Activated CD8-positive, alpha-beta T cell treated with anti-CD3 and anti-CD28 coated beads for 36 hours (primary cell): ENCODE results near the gene MRTFB. TPM values are rescaled to one million over a fixed set of nuclear protein-coding genes. Genes with fewer than 3 reads are reported as not detected.

Experiments
- ATAC-seq: fragments of 200-7000 bp; cut with Tn5 transposase; one replicate; pipeline ENCODE4 v1.10.0; 2021; ENCODE audit warnings: mild to moderate bottlenecking, moderate library complexity
- CTCF ChIA-PET: fragments of 350-600 bp; sonication (Branson Sonifier 250); formaldehyde crosslinking; loops from one replicate; lab custom pipeline; 2021; ENCODE audit warnings: antibody characterized with exemption; lab: Charles Lee
- POLR2A ChIA-PET: fragments of 350-600 bp; sonication (Branson Sonifier 250); formaldehyde crosslinking; loops from one replicate; lab custom pipeline; 2021; ENCODE audit warnings: antibody characterized with exemption; lab: Charles Lee
- DNase-seq: peaks from one replicate; pipeline ENCODE4 v3.0.0-alpha.2; 2020
- H3K27ac Mint-ChIP-seq: one replicate; pipeline ENCODE4 v1.8.0; 2021; ENCODE audit warnings: mild to moderate bottlenecking, mixed read lengths
- H3K27me3 Mint-ChIP-seq: one replicate; pipeline ENCODE4 v1.8.0; 2021; ENCODE audit warnings: mixed read lengths
- H3K36me3 Mint-ChIP-seq: one replicate; pipeline ENCODE4 v1.8.0; 2021; ENCODE audit warnings: low read depth, mixed read lengths
- H3K4me1 Mint-ChIP-seq: one replicate; pipeline ENCODE4 v1.8.0; 2021; ENCODE audit warnings: low read depth, mixed read lengths
- H3K4me3 Mint-ChIP-seq: one replicate; pipeline ENCODE4 v1.8.0; 2021; ENCODE audit warnings: mild to moderate bottlenecking, moderate library complexity, mixed read lengths
- H3K9me3 Mint-ChIP-seq: one replicate; pipeline ENCODE4 v1.8.0; 2021; ENCODE audit warnings: mixed read lengths
- CTCF ChIP-seq: fragments of 200-600 bp; IDR thresholded peaks from one replicate; pipeline ENCODE4 v1.8.0; 2022; ENCODE audit warnings: antibody characterized with exemption, mild to moderate bottlenecking
- intact Hi-C: fragments of 100-400 bp; cut with micrococcal nuclease; formaldehyde crosslinking; loops from one replicate; pipeline ENCODE4 v1.10.0; 2022
- total RNA-seq, 2 experiments: library from RNA; stranded (reverse); gene quantifications; one replicate each; pipeline ENCODE4 v1.2.3, GENCODE V29; 2021

MRTFB gene
- total RNA-seq, 2 experiments from 2014 or later, result 10.3 to 12.0 TPM

DNA sequence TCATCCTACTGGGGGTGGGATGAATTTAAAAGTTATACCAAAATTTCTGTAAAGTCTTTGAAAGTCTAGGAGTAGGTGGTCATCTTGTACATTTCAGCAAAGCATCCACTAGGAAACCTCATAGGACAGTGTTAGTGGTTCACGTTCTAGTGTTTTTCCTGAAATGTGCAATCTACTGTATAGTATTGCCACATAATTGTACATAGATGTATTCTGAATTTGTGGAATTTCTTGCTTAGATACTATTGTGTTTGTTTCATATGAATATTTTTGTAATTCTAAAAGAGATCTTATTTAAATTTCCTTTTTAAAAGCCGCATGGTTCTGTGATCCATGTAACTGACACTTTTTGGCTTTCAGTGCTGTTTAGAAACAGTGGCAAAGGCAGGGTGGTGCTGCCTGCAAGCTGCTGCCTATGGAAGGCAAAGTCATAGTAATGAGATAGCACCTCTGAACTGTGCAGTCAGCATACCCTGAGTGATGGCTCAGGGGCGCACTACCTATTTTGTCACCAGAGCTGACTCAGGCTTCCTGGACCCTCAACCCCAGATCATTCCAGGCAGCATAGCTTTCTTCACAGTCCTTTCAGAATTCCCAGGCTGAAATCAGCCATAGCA, 193.3 kb downstream of the MRTFB start:
- H3K27me3 Mint-ChIP-seq, result no peaks in the 10 kb centered on the region
- no peak for ATAC-seq
- H3K4me3 Mint-ChIP-seq, result no peak overlapping the region
- no peak for TF ChIP-seq CTCF
- ChIA-PET CTCF (no interaction called here), POLR2A (interaction anchor here (1.2 kb wide), 1 partner anchor 17 kb away, joined by 3 read pairs; no protein-coding TSS in a partner anchor)
- H3K9me3 Mint-ChIP-seq, result peaks cover 6% of the 10 kb centered on the region
- no peaks in the 10 kb centered on the region for H3K4me1 Mint-ChIP-seq
- DNase-seq, result no peak
- intact Hi-C loops, result no loop called here
- H3K27ac Mint-ChIP-seq, result no peak overlapping the region
- peaks cover 26% of the 10 kb centered on the region for H3K36me3 Mint-ChIP-seq

GRCh38 chr16:14268073-14268472, 197.0 kb downstream of the MRTFB start:
- intact Hi-C loops, result no loop called here
- no peak for TF ChIP-seq CTCF
- POLR2A ChIA-PET, result no interaction called here
- H3K36me3 Mint-ChIP-seq, result peaks cover 19% of the 10 kb centered on the region
- peaks cover 14% of the 10 kb centered on the region for H3K9me3 Mint-ChIP-seq
- no peaks in the 10 kb centered on the region for H3K4me1 Mint-ChIP-seq
- ATAC-seq (no peak), DNase-seq (no peak)
- CTCF ChIA-PET, result no interaction called here
- H3K27me3 Mint-ChIP-seq, result no peaks in the 10 kb centered on the region
- no peak overlapping the region for H3K4me3 Mint-ChIP-seq
- no peak overlapping the region for H3K27ac Mint-ChIP-seq

DNA sequence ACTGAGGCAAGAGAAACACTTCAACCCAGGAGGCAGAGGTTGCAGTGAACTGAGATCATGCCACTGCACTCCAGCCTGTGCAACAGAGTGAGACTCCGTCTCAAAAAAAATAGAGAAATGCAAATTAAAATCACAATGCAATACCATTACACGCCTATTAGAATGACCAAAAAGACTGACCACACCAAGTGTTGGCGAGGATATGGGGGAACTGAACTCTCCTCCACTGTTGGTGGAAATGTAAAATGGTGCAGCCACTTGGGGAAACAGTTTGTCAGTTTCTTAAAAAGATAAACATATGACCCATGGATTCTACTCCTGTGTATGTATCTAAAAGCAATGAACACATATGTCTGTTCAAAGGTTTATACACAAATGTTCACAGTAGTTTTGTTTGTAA, 204.8 kb downstream of the MRTFB start:
- H3K27me3 Mint-ChIP-seq, result no peaks in the 10 kb centered on the region
- H3K9me3 Mint-ChIP-seq, result no peaks in the 10 kb centered on the region
- H3K27ac Mint-ChIP-seq, result no peak overlapping the region
- H3K36me3 Mint-ChIP-seq, result no peaks in the 10 kb centered on the region
- H3K4me1 Mint-ChIP-seq, result no peaks in the 10 kb centered on the region
- ChIA-PET CTCF (no interaction called here), POLR2A (no interaction called here)
- intact Hi-C loops, result no loop called here
- no peak for TF ChIP-seq CTCF
- no peak for DNase-seq
- ATAC-seq, result no peak
- H3K4me3 Mint-ChIP-seq, result no peak overlapping the region

DNA sequence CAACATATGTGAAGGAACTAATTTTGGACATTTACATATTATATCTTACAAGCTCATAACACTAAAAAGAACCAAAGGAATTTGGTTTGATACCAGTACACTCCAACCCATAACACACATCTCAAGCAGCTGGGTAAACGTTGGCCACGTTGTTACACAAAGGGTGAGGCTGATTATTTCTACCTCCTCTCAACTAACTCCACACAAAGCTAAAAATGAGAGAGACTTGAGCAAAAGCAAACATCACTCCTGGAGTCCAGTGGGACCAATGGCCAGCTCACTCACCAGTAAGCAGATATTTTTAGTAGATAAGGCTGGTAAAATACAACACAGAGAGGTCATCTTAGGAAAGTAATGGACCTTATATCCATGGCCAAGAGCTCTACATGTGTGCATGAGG, 207.6 kb downstream of the MRTFB start:
- intact Hi-C loops, result no loop called here
- H3K36me3 Mint-ChIP-seq, result no peaks in the 10 kb centered on the region
- H3K4me3 Mint-ChIP-seq, result no peak overlapping the region
- no peak for DNase-seq
- ATAC-seq, result no peak
- no peak for TF ChIP-seq CTCF
- H3K9me3 Mint-ChIP-seq, result no peaks in the 10 kb centered on the region
- no peaks in the 10 kb centered on the region for H3K27me3 Mint-ChIP-seq
- no peak overlapping the region for H3K27ac Mint-ChIP-seq
- CTCF ChIA-PET, result interaction anchor here (1.5 to 1.6 kb wide), 2 partner anchors 29 to 359 kb away, joined by 4 to 9 read pairs; partner anchors contain the start of gene ERCC4
- no peaks in the 10 kb centered on the region for H3K4me1 Mint-ChIP-seq
- POLR2A ChIA-PET, result no interaction called here

DNA sequence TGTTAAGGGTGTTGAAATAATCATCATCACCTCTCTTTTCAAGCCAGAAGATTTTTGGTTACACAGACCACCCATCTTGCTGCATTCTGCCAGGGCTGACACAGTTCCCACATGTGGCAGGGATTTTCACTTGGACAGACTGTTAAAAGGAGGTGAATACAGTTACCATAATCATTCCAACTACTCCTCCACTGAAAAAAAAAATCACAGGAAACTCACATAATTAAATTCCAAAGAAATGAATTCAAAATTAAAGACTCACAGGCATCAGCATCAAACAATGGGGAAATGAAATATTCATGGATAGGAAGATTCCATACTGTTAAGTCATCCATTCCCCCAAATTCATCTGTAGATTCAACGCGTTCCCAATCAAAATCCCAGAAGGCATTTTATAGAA, 209.4 kb downstream of the MRTFB start:
- H3K27me3 Mint-ChIP-seq, result no peaks in the 10 kb centered on the region
- CTCF ChIA-PET, result no interaction called here
- DNase-seq, result no peak

More for the DNA sequence above, 209.4 kb downstream of the MRTFB start:
- Mint-ChIP-seq H3K4me1 (peaks cover 3% of the 10 kb centered on the region), H3K9me3 (no peaks in the 10 kb centered on the region), H3K27ac (no peak overlapping the region), H3K4me3 (no peak overlapping the region), H3K36me3 (no peaks in the 10 kb centered on the region)
- intact Hi-C loops, result loop anchor here (10.0 kb wide), 1 partner anchor 356 kb away; the partner anchor contains the start of gene ERCC4
- POLR2A ChIA-PET, result no interaction called here
- TF ChIP-seq CTCF, result no peak
- ATAC-seq, result no peak
